CD4-positive, alpha-beta T cell treated with Interleukin-6 for 4 hours (primary cell): ENCODE results near the gene G3BP2.
"Not testable (repeated sequence)": the region's sequence is repeated elsewhere in the genome, so short reads cannot be mapped to it uniquely, and the experiment has no call there.

ENCODE experiments used
- DNase-seq: peaks from one replicate; pipeline ENCODE4 v3.0.0-alpha.2; 2020; ENCODE audit warnings: mixed read lengths

The G3BP2 gene

DNA sequence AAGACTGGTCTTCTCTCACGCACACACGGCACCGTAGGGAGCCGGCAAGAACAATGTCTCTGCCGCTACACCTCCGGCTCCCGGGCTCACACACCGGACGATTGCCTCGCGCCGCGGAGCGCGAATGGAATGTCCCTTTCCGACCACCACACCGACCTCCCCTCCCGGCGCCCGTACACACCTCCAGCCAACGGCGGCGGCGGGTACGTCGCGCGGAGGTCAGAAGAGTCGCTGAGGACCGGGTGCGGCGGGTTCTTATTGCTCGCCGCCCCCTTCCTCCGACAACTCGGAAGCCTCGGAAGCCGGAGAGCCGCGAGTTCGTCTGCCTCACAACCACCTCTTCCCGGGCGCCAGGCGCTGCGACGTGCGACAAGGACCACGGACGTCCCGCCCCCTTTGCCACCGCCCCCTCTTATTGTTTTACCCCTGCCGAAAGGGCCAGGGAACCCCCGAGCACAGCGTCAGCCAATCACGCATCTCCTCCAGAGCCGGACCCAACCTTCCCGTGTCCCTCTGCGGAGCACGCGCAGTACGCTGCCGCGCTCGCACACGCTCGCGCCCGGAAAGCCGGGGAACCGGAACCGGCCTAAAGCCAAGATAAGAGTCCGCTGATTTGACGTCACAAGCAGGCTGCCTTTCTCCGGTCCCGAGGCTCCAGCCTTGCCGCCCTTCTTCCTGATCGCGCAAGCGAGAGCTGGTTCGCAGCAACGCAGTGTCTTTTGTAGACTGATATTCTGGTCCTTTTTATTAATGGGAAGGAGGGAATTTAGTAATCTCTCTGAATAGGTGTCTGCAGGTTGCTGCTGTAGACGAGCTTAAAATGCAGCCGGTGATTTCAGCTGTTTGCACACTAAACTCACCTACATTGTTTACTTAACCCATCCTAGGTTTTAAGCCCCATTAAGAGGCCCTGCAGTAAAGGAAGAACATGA lies at the start of gene G3BP2:
G3BP2 (minus strand) TSS at position 385 of the 932 bp plus-strand sequence. CDS start 11,386 bp downstream, outside the sequence.
- peak; percentile 99 for DNase-seq

DNA sequence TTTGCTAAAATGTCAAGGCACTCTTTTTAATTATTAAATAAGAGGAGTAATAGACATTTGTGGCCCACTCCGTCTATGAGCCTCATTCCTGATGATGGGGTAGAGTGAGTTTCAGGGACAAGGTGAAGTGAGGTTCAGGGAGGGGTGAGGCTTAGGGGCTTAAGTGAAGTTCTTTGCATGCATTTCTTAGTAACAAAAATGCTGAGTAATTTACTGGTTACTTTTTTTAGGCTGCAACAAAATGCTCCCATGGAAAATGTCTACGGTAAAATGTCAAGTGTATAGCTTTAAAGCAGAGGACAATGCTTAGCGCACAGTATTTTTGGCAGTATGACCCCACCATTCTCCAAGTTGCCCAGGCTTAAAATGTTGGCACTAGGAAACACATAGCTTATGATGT lies 49.2 kb upstream of the G3BP2 start:
- DNase-seq, result no peak

DNA sequence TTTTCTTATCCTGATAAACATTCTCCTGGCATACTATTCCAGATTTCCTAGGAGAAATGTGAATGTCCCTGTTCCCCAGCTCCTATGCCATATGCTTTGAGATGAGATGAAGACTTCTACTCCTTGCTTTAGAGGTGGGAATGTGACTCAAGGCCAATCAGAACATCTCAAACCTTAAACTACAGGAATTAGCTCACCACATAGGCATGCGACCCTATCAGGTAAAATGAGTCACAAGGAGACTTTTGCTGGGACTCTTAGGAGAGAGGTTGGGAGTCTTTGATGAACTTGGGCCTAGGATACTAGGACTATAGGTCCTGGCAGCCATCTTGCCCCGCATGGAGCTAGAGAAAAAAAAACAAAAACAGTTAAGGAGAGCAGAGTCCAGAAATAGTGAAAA lies 45.3 kb upstream of the G3BP2 start:
- DNase-seq, result no peak

- no peak for DNase-seq
These were observed 44.2 kb upstream of the G3BP2 start for GRCh38 chr4:75717408-75717807.

GRCh38 chr4:75716054-75716453 lies 42.8 kb upstream of the G3BP2 start:
- DNase-seq, result not testable (repeated sequence)

GRCh38 chr4:75715105-75715799 lies 42.0 kb upstream of the G3BP2 start:
- DNase-seq, result no peak

GRCh38 chr4:75714704-75715103 lies 41.5 kb upstream of the G3BP2 start:
- DNase-seq, result no peak

GRCh38 chr4:75714011-75714410 lies 40.8 kb upstream of the G3BP2 start:
- DNase-seq, result no peak

DNA sequence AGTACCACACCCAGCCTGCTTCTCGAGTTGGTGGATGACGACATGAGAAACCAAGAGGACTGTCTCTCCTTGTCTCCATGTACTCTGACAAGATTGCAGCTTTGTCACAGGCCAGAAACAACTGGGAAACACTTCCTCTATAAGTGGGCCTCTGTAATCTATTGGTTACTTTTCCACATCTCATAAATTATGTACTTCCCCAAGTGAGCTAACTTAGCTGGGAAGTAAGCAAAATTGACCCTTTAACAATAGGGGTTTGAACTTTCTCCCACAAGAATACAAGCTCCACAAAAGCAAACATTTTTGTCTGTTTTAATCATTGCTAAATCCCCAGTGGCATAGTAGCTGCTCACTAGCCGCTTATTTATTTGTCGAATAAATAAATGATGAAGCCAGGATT lies 37.0 kb upstream of the G3BP2 start:
- DNase-seq, result no peak

- peak; percentile 51 for DNase-seq
These were observed 35.0 kb upstream of the G3BP2 start for GRCh38 chr4:75708218-75708691.

- DNase-seq, result no peak
These were observed 32.2 kb upstream of the G3BP2 start for GRCh38 chr4:75705198-75705977.

DNA sequence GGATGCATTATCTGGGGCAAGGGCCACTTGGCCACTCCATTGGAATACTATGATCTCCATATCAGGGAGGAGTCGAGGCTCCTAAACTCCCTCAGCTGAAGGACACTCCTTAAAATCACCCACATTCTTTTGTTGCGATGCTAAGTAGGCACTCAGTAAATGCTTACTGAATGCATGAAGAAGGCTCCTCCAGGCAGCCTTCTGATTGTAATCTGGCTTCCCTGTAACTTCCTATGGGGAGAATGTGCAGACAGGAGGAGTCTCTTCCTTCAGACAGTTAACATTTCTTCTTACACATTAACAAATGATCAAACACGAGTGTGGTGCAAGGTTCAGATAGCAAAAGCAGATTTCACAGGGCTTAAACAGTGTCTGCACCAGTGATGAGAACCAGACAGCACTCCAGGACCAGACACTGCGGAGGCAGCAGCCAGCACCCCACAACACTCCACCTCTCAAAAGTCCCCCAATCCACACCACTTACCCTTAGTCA lies 29.8 kb upstream of the G3BP2 start:
- DNase-seq, result no peak

DNA sequence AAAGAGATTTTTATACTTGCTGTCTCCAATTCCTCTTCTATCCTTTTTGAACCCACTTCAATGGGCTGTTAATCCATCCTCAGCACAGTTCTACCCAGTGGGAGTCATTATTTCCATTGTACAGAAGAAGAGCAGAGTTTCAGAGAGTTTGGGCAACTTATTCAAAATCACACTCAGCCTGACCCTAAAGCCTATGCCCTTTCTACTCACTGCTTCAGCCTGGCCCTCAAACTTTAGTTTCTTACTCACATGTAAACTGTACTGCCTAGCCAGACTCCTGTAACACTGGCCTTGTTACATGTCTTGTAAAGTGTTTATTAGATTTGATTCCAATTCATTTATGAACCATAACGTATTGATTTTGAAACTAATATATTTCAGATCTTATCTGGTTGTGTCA lies 26.1 kb upstream of the G3BP2 start:
- DNase-seq, result no peak

DNA sequence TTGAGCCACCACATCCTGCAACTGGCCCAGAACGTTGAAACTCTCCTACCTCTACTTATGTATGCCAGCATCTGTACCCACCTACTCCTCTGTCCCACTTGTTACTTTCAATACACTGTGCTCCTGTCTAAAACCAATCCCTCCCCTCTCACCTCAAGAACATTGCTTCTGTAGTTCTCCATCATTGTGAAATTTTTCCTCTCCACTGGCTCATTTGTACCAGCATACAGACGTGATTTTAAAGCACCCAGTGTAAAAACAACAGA lies 25.7 kb upstream of the G3BP2 start:
- DNase-seq, result no peak

- DNase-seq, result no peak
These were observed 25.2 kb upstream of the G3BP2 start for GRCh38 chr4:75698162-75698962.

GRCh38 chr4:75696581-75696980 lies 23.4 kb upstream of the G3BP2 start:
- DNase-seq, result no peak

- DNase-seq, result no peak
These were observed 22.9 kb upstream of the G3BP2 start for GRCh38 chr4:75696071-75696470.

DNA sequence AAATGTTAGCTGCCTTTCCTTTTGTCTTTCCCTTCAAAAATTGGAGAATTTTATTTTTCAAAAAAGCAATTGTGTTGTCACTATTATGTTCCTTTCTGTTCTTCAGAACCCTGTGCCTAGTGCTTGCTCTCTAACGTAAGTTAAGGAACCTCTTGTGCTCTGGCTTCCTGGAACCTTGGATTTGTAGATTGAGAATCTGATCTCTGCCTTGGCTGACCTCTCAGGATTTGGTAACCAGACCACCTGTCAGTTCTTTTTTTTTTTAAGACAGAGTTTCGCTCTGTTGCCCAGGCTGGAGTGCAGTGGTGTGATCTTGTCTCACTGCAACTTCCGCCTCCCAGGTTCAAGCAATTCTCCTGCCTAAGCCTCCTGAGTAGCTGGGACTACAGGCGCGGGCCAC lies 18.9 kb upstream of the G3BP2 start:
- not testable (repeated sequence) for DNase-seq

DNA sequence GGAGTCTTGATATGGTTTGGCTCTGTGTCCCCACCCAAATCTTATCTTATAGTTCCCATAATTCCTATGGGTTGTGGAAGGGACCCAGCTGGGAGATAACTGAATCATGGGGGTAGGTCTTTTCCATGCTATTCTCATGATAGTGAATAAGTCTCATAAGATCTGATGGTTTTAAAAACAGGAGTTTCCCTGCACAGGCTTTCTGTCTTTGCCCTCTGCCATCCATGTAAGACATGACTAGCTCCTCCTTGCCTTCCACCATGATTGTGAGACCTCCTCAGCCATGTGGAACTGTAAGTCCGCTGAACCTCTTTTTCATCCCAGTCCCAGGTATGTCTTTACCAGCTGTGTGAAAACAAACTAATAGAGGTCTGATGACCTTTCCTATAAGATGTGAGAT lies 13.9 kb upstream of the G3BP2 start:
- not testable (repeated sequence) for DNase-seq

DNA sequence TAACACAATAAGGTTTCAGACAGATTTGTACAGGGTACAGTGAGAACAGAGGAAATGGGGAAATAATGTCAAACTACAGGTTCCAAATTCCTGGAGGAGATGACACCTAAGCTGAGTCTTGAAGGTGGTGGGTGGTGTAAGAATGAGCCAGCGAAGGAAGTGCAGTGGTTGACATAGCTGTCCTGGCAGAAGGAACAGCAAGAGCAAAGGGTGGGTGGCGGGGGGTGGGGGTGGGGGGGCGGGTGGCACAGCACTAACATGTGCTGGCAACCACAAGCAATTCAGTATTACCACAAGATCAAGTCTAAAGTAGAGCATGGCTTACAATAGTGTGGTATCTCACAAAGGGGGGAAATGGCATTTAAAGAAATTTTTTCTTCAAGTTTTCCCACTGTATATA lies 13.1 kb upstream of the G3BP2 start:
- peak; percentile 57 for DNase-seq

DNA sequence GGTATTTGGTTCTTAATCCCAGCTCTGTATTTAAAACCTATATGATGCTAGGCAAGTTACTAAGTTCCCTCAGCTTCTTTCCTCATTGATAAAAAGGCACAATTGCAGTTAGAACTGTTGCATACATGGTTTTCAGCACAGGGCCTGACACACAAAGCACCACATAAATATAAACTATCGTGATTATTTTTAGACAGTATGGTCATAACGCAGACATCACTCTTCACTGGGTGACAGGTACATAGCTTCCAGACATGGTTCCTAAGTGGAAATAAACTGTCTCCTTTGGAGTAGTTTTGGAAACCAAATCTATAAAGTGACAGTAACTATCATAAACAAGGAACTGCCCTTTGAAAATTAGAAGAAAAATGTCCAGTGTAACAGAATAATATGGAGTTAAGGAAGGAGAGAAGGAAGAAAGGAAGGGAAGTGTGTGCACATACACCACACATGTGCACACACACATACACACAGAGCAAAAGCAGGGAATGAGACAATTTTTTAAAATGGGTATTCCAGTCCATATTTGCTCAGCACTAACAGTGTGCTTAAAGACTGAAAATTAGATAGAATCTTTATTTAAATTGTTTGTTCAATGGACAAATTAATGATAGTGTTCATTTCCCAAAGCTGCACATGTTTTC lies 12.5 kb upstream of the G3BP2 start:
- DNase-seq, result no peak
